CD14-positive monocyte (primary cell): ENCODE results near the gene SMARCAL1. TPM values are rescaled to one million over a fixed set of nuclear protein-coding genes. Genes with fewer than 3 reads are reported as not detected.
A peak's percentile ranks its signal among the peaks of the same experiment; 100 is the strongest.

Experiments used
- DNase-seq, 3 donors: peaks; one replicate each; pipeline ENCODE4 v3.0.0-alpha.2; 2011 to 2022
- H2AFZ ChIP-seq: 2 replicates; pipeline ENCODE4 v1.6.0; 2012; ENCODE audit warnings: mild to moderate bottlenecking, low read depth, low read length, inconsistent platforms; ENCODE audit not compliant: insufficient read depth, poor library complexity, severe bottlenecking
- H3K27ac ChIP-seq, 2 donors: 1 replicate in 1 of 2; 2 replicates in 1 of 2; pipeline ENCODE4 v1.5.1; 2012 to 2013; ENCODE audit warnings: low read length in 2 of 2, control low read depth in 1 of 2, inconsistent platforms in 1 of 2, low read depth in 1 of 2, mild to moderate bottlenecking in 1 of 2
- H3K27me3 ChIP-seq, 2 donors: one replicate each; pipeline versions ENCODE4 v1.6.0 to v1.6.1; 2011 to 2013; ENCODE audit warnings: low read length in 2 of 2; ENCODE audit not compliant: control insufficient read depth in 2 of 2, insufficient read depth in 2 of 2
- H3K36me3 ChIP-seq, 2 donors: replicated peaks in 1 of 2; 1 replicate in 1 of 2; 2 replicates in 1 of 2; pipeline versions ENCODE4 v1.5.1 to v1.6.1; 2012 to 2013; ENCODE audit warnings: low read length in 2 of 2, control low read depth in 1 of 2, inconsistent platforms in 1 of 2, mild to moderate bottlenecking in 1 of 2; ENCODE audit not compliant: insufficient read depth in 2 of 2, control insufficient read depth in 1 of 2
- H3K4me1 ChIP-seq, 2 donors: 1 replicate in 1 of 2; 2 replicates in 1 of 2; pipeline versions ENCODE4 v1.5.1 to v1.6.1; 2012 to 2013; ENCODE audit warnings: low read length in 2 of 2, control low read depth in 1 of 2, inconsistent platforms in 1 of 2, mild to moderate bottlenecking in 1 of 2, moderate library complexity in 1 of 2; ENCODE audit not compliant: insufficient read depth in 2 of 2, control insufficient read depth in 1 of 2
- H3K4me2 ChIP-seq: replicated peaks from 2 replicates; pipeline ENCODE3; 2012; ENCODE audit warnings: low read length, moderate library complexity, mild to moderate bottlenecking; ENCODE audit not compliant: poor library complexity, severe bottlenecking; ENCODE audit errors: extremely low read depth
- H3K4me3 ChIP-seq, 3 experiments: fragments of 200-600 bp in 1 of 3; sonication (generic) in 1 of 3; replicated peaks in 1 of 3; 1 replicate in 2 of 3; 2 replicates in 1 of 3; pipeline ENCODE4 v1.5.1; 2011 to 2013; ENCODE audit warnings: low read length in 3 of 3, mild to moderate bottlenecking in 3 of 3, control low read depth in 2 of 3, low read depth in 2 of 3, inconsistent platforms in 1 of 3, moderate library complexity in 1 of 3
- H3K79me2 ChIP-seq: 2 replicates; pipeline ENCODE4 v1.6.0; 2012; ENCODE audit warnings: mild to moderate bottlenecking, control low read depth, inconsistent platforms, low read length, moderate library complexity; ENCODE audit not compliant: insufficient read depth
- H3K9ac ChIP-seq: 2 replicates; pipeline ENCODE4 v1.6.0; 2017; ENCODE audit warnings: low read length, mild to moderate bottlenecking; ENCODE audit not compliant: insufficient read depth, poor library complexity, severe bottlenecking
- H3K9me3 ChIP-seq, 2 donors: replicated peaks in 1 of 2; 1 replicate in 1 of 2; 2 replicates in 1 of 2; pipeline versions ENCODE4 v1.5.1 to v1.6.1; 2012 to 2013; ENCODE audit warnings: low read length in 2 of 2, control low read depth in 1 of 2; ENCODE audit not compliant: control insufficient read depth in 1 of 2, insufficient read depth in 1 of 2
- H4K20me1 ChIP-seq: 2 replicates; pipeline ENCODE4 v1.6.0; 2012; ENCODE audit warnings: mild to moderate bottlenecking, low read length, control low read depth, moderate library complexity; ENCODE audit not compliant: insufficient read depth
- H3K27ac Mint-ChIP-seq, 7 donors: one replicate each; pipeline ENCODE4 v1.8.0; 2020; ENCODE audit warnings: mild to moderate bottlenecking in 7 of 7, mixed read lengths in 7 of 7, moderate library complexity in 6 of 7, inconsistent platforms in 2 of 7
- H3K27me3 Mint-ChIP-seq, 3 donors: one replicate each; pipeline ENCODE4 v1.8.0; 2021 to 2022; ENCODE audit warnings: low read depth in 3 of 3, mild to moderate bottlenecking in 3 of 3, mixed read lengths in 3 of 3, moderate library complexity in 3 of 3, inconsistent platforms in 1 of 3
- H3K36me3 Mint-ChIP-seq, 2 donors: one replicate each; pipeline ENCODE4 v1.8.0; 2020; ENCODE audit warnings: mixed read lengths in 2 of 2, inconsistent platforms in 1 of 2, mild to moderate bottlenecking in 1 of 2
- H3K4me1 Mint-ChIP-seq: one replicate; pipeline ENCODE4 v1.8.0; 2020; ENCODE audit warnings: mild to moderate bottlenecking, mixed read lengths
- H3K4me3 Mint-ChIP-seq, 2 donors: one replicate each; pipeline ENCODE4 v1.8.0; 2020; ENCODE audit warnings: mild to moderate bottlenecking in 2 of 2, mixed read lengths in 2 of 2, moderate library complexity in 1 of 2
- H3K9me3 Mint-ChIP-seq, 7 donors: one replicate each; pipeline ENCODE4 v1.8.0; 2020 to 2022; ENCODE audit warnings: mixed read lengths in 7 of 7, mild to moderate bottlenecking in 6 of 7, moderate library complexity in 6 of 7, inconsistent platforms in 2 of 7
- CTCF ChIP-seq: fragments of 200-600 bp; IDR thresholded peaks from one replicate; pipeline ENCODE4 v1.8.0; 2022; ENCODE audit warnings: antibody characterized with exemption, mild to moderate bottlenecking
- WGBS: methylation state at CpG from one replicate; pipeline ENCODE4 v1.1.5; 2013; ENCODE audit warnings: missing lambda C conversion rate; ENCODE audit not compliant: insufficient coverage; 5-methylcytosine and 5-hydroxymethylcytosine counted together
- intact Hi-C, 2 donors: fragments of 100-400 bp; cut with micrococcal nuclease; formaldehyde crosslinking; loops; one replicate each; pipeline versions ENCODE4 v1.15.0 to v1.15.1; 2023
- polyA plus RNA-seq, 3 donors: library from polyadenylated mRNA; depleted of rRNA in 1 of 3; unstranded in 2 of 3; stranded (reverse) in 1 of 3; fragments of 300-500 nt in 2 of 3; fragments of >200 nt in 1 of 3; fragmentation: Illumina TruSeq in 2 of 3; gene quantifications; 1 replicate in 2 of 3; 2 replicates in 1 of 3; pipeline ENCODE4 v1.2.3, GENCODE V29; 2012 to 2021

SMARCAL1 gene
- polyA plus RNA-seq, 3 donors = 10.5 to 13.3 (median 11.5) TPM

- H3K4me1 Mint-ChIP-seq = peaks cover 21% of the 10 kb centered on the region
- H3K4me1 ChIP-seq = peaks cover 17 to 19% of the 10 kb centered on the region in 2 donors
- H4K20me1 ChIP-seq = no peaks in the 10 kb centered on the region
- peaks cover 76 to 79% of the 10 kb centered on the region in 2 donors for H3K36me3 Mint-ChIP-seq
- WGBS = 96% methylated on average over 10 of the region's 13 CpGs
- H3K27me3 Mint-ChIP-seq = peaks cover 0 to 3% (median 2%) of the 10 kb centered on the region in 3 donors
- H3K9me3 Mint-ChIP-seq = no peaks in the 10 kb centered on the region
- H3K79me2 ChIP-seq = no peaks in the 10 kb centered on the region
- DNase-seq = no peak
- H3K36me3 ChIP-seq = peaks cover 64 to 80% of the 10 kb centered on the region in 2 donors
- no peak for TF ChIP-seq CTCF
- no peak overlapping the region for H3K4me3 Mint-ChIP-seq
- H3K9ac ChIP-seq = no peak overlapping the region
- peak overlapping the region in 1 of 7 donors; percentile 37 for H3K27ac Mint-ChIP-seq
- H3K27ac ChIP-seq = no peak overlapping the region
- H3K27me3 ChIP-seq = no peaks in the 10 kb centered on the region
- H2AFZ ChIP-seq = no peak overlapping the region
- H3K4me3 ChIP-seq = no peak overlapping the region
- H3K4me2 ChIP-seq = no peak overlapping the region
- no peaks in the 10 kb centered on the region for H3K9me3 ChIP-seq
- intact Hi-C loops = no loop called here
Observed at GRCh38 chr2:216430811-216431530, 18.7 kb downstream of the SMARCAL1 start.

GRCh38 chr2:216431531-216431856 lies 19.2 kb downstream of the SMARCAL1 start:
- H3K79me2 ChIP-seq = no peaks in the 10 kb centered on the region
- no peak overlapping the region for H3K27ac Mint-ChIP-seq

More at GRCh38 chr2:216431531-216431856, 19.2 kb downstream of the SMARCAL1 start:
- no peak overlapping the region for H3K4me2 ChIP-seq
- peaks cover 65 to 80% of the 10 kb centered on the region in 2 donors for H3K36me3 ChIP-seq
- no peaks in the 10 kb centered on the region for H4K20me1 ChIP-seq
- no peak for DNase-seq
- peaks cover 76 to 77% of the 10 kb centered on the region in 2 donors for H3K36me3 Mint-ChIP-seq
- H3K27me3 Mint-ChIP-seq = peaks cover 0 to 3% (median 2%) of the 10 kb centered on the region in 3 donors
- H3K27ac ChIP-seq = no peak overlapping the region
- H3K4me1 Mint-ChIP-seq = peaks cover 21% of the 10 kb centered on the region
- no peak overlapping the region for H3K4me3 ChIP-seq
- intact Hi-C loops = no loop called here
- H3K9me3 ChIP-seq = no peaks in the 10 kb centered on the region
- H3K9ac ChIP-seq = no peak overlapping the region
- H2AFZ ChIP-seq = no peak overlapping the region
- no peak overlapping the region for H3K4me3 Mint-ChIP-seq
- H3K9me3 Mint-ChIP-seq = no peaks in the 10 kb centered on the region
- TF ChIP-seq CTCF = no peak
- no peaks in the 10 kb centered on the region for H3K27me3 ChIP-seq
- peaks cover 17 to 19% of the 10 kb centered on the region in 2 donors for H3K4me1 ChIP-seq
